HEK293 (cell line): ENCODE data around the gene CDCP1.

Experiments used
- CTCF ChIA-PET: fragments of 350-600 bp; formaldehyde crosslinking; extraction: SDS; loops from one replicate; lab custom pipeline; 2021; ENCODE audit warnings: antibody characterized with exemption; lab: Yijun Ruan, JAX
- POLR2A ChIA-PET: fragments of 300-600 bp; formaldehyde crosslinking; extraction: SDS; loops from one replicate; lab custom pipeline; 2020; ENCODE audit warnings: antibody characterized with exemption, inconsistent platforms; lab: Yijun Ruan, JAX
- H3K27ac ChIP-seq: fragments of 200-500 bp; sonication (Bioruptor generic); 2 replicates; pipeline ENCODE4 v1.5.1; 2014; ENCODE audit warnings: low read depth, low read length, control low read depth, inconsistent platforms; ENCODE audit errors: extremely low read depth
- H3K36me3 ChIP-seq, 2 experiments: fragments of 200-500 bp in 1 of 2; sonication (Bioruptor generic) in 1 of 2; 1 replicate in 1 of 2; 2 replicates in 1 of 2; pipeline ENCODE4 v1.5.1; 2014 to 2017; ENCODE audit warnings: inconsistent platforms in 2 of 2, low read length in 2 of 2; ENCODE audit not compliant: control insufficient read depth in 2 of 2, insufficient read depth in 1 of 2
- H3K4me1 ChIP-seq: fragments of 200-500 bp; sonication (Bioruptor generic); 2 replicates; pipeline ENCODE4 v1.5.1; 2014; ENCODE audit warnings: mild to moderate bottlenecking, low read length, inconsistent platforms; ENCODE audit not compliant: control insufficient read depth, insufficient read depth
- H3K4me3 ChIP-seq: 2 replicates; pipeline ENCODE4 v1.5.1; 2011; ENCODE audit warnings: low read depth, mild to moderate bottlenecking, control low read depth, low read length, moderate library complexity
- H3K9me3 ChIP-seq: fragments of 200-500 bp; sonication (Bioruptor generic); 2 replicates; pipeline ENCODE4 v1.5.1; 2014; ENCODE audit warnings: low read depth, low read length, inconsistent platforms; ENCODE audit not compliant: control insufficient read depth, insufficient read depth
- BCL11A ChIP-seq: fragments of 450-650 bp; formaldehyde crosslinking; IDR thresholded peaks from 2 replicates; pipeline ENCODE4 v1.5.1; 2016; ENCODE audit warnings: low read depth, missing biosample characterization, missing genetic modification characterization
- SP7 ChIP-seq: fragments of 450-650 bp; formaldehyde crosslinking; IDR thresholded peaks from 2 replicates; pipeline ENCODE4 v1.5.1; 2016; ENCODE audit warnings: missing biosample characterization, missing genetic modification characterization
- ZFP69B ChIP-seq: fragments of 450-650 bp; formaldehyde crosslinking; IDR thresholded peaks from 2 replicates; pipeline ENCODE4 v1.5.1; 2016; ENCODE audit warnings: missing biosample characterization, missing genetic modification characterization
- ZNF404 ChIP-seq: fragments of 450-650 bp; formaldehyde crosslinking; IDR thresholded peaks from 2 replicates; pipeline ENCODE4 v1.5.1; 2017; ENCODE audit warnings: missing biosample characterization, missing genetic modification characterization
- ZNF626 ChIP-seq: fragments of 450-650 bp; sonication (Bioruptor Pico); formaldehyde crosslinking; IDR thresholded peaks from 2 replicates; pipeline ENCODE4 v1.5.1; 2018; ENCODE audit warnings: missing biosample characterization, missing genetic modification characterization, inconsistent platforms
- ZNF707 ChIP-seq: fragments of 450-650 bp; formaldehyde crosslinking; IDR thresholded peaks from 2 replicates; pipeline ENCODE4 v1.5.1; 2016; ENCODE audit warnings: missing biosample characterization, missing genetic modification characterization
- TF ChIP-seq, protein P1 (sequence below): fragments of 450-650 bp; formaldehyde crosslinking; IDR thresholded peaks from 2 replicates; pipeline ENCODE4 v1.5.1; 2017; ENCODE audit warnings: missing biosample characterization, mild to moderate bottlenecking, missing genetic modification characterization, moderate library complexity
- TF ChIP-seq, protein P2 (sequence below): fragments of 450-650 bp; IDR thresholded peaks from 2 replicates; pipeline ENCODE4 v1.5.1; 2018; ENCODE audit warnings: missing biosample characterization, mild to moderate bottlenecking, missing genetic modification characterization
- TF ChIP-seq, protein P3 (sequence below): fragments of 450-650 bp; formaldehyde crosslinking; IDR thresholded peaks from 2 replicates; pipeline ENCODE4 v1.5.1; 2016; ENCODE audit warnings: missing biosample characterization, missing genetic modification characterization
- TF ChIP-seq, protein P4 (sequence below): fragments of 450-650 bp; formaldehyde crosslinking; IDR thresholded peaks from 2 replicates; pipeline ENCODE4 v1.5.1; 2017; ENCODE audit warnings: missing biosample characterization, missing genetic modification characterization
- TF ChIP-seq, protein P5 (sequence below): fragments of 450-650 bp; formaldehyde crosslinking; IDR thresholded peaks from 2 replicates; pipeline ENCODE4 v1.5.1; 2016; ENCODE audit warnings: missing biosample characterization, missing genetic modification characterization, borderline replicate concordance
- TF ChIP-seq, protein P6 (sequence below): fragments of 450-650 bp; formaldehyde crosslinking; IDR thresholded peaks from 2 replicates; pipeline ENCODE4 v1.5.1; 2017; ENCODE audit warnings: missing biosample characterization, missing genetic modification characterization

CDCP1 gene

DNA sequence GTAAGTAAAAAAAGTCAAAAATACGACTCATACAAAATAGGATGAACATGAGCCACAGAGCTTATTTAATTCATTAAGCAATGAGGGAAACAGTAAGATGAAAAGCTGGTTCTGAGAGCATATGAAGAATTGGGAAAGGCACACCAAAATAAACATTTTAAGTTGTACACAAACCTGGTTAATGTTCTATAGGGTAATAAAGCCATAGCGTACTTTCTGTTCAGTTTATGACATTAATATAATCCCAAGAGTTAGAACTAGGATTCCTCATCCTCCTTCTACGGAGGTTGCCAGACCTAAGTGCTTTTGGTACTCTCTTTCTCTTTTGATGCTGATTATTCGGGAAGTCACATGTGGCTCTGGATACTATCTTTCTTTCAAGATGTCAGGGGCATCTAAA, 78.7 kb downstream of the CDCP1 start (continued):
- TF ChIP-seq, protein P1, sequence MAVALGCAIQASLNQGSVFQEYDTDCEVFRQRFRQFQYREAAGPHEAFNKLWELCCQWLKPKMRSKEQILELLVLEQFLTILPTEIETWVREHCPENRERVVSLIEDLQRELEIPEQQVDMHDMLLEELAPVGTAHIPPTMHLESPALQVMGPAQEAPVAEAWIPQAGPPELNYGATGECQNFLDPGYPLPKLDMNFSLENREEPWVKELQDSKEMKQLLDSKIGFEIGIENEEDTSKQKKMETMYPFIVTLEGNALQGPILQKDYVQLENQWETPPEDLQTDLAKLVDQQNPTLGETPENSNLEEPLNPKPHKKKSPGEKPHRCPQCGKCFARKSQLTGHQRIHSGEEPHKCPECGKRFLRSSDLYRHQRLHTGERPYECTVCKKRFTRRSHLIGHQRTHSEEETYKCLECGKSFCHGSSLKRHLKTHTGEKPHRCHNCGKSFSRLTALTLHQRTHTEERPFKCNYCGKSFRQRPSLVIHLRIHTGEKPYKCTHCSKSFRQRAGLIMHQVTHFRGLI (tag by site-specific recombination): no peak
- TF ChIP-seq, protein P2, sequence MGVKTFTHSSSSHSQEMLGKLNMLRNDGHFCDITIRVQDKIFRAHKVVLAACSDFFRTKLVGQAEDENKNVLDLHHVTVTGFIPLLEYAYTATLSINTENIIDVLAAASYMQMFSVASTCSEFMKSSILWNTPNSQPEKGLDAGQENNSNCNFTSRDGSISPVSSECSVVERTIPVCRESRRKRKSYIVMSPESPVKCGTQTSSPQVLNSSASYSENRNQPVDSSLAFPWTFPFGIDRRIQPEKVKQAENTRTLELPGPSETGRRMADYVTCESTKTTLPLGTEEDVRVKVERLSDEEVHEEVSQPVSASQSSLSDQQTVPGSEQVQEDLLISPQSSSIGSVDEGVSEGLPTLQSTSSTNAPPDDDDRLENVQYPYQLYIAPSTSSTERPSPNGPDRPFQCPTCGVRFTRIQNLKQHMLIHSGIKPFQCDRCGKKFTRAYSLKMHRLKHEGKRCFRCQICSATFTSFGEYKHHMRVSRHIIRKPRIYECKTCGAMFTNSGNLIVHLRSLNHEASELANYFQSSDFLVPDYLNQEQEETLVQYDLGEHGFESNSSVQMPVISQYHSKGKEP (tag by site-specific recombination): no peak
- TF ChIP-seq ZFP69B (no peak), BCL11A (tag by site-specific recombination) (no peak)
- TF ChIP-seq, protein P3, sequence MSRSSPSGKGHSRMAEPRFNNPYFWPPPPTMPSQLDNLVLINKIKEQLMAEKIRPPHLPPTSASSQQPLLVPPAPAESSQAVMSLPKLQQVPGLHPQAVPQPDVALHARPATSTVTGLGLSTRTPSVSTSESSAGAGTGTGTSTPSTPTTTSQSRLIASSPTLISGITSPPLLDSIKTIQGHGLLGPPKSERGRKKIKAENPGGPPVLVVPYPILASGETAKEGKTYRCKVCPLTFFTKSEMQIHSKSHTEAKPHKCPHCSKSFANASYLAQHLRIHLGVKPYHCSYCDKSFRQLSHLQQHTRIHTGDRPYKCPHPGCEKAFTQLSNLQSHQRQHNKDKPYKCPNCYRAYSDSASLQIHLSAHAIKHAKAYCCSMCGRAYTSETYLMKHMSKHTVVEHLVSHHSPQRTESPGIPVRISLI: no peak

DNA sequence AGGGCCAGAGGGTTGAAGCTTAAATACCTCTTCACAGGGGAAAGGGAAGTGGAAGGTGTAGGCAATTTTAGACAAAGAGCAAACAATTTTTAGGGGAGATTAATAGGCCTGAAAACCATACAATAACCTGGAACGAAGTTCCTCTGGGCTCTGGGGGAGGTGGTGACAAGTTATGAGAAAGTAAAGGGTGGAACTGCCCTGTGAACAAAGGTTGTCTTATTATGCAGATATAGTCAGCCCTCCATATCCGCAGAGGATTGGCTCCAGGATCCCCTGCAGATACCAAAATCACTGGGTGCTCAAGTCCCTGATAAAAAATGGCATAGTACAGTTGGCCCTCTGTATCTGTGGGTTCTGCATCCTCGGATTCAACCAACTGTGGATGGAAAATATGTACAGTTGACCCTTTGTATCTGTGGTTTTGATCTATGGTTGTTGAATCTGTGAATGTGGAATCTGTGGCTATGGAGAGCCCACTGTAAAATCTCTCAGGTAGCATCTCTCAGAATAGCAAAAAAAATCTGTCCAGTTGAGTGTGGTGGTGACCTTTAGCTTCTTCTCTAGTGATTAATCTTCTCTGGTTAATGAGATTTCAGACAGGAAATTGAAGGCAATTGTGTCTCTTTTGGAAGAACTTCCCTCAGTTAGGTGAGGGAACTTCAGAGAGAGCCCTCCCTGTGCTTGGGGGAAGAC, 79.9 kb downstream of the CDCP1 start:
- H3K4me1 ChIP-seq: no peaks in the 10 kb centered on the region
- no peaks in the 10 kb centered on the region for H3K36me3 ChIP-seq
- H3K27ac ChIP-seq: no peak overlapping the region
- TF ChIP-seq ZNF626 (tag by site-specific recombination) (no peak), SP7 (no peak), ZNF707 (no peak), ZNF404 (tag by site-specific recombination) (no peak)
- TF ChIP-seq, protein P4, sequence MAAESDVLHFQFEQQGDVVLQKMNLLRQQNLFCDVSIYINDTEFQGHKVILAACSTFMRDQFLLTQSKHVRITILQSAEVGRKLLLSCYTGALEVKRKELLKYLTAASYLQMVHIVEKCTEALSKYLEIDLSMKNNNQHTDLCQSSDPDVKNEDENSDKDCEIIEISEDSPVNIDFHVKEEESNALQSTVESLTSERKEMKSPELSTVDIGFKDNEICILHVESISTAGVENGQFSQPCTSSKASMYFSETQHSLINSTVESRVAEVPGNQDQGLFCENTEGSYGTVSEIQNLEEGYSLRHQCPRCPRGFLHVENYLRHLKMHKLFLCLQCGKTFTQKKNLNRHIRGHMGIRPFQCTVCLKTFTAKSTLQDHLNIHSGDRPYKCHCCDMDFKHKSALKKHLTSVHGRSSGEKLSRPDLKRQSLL: no peak
- TF ChIP-seq, protein P5, sequence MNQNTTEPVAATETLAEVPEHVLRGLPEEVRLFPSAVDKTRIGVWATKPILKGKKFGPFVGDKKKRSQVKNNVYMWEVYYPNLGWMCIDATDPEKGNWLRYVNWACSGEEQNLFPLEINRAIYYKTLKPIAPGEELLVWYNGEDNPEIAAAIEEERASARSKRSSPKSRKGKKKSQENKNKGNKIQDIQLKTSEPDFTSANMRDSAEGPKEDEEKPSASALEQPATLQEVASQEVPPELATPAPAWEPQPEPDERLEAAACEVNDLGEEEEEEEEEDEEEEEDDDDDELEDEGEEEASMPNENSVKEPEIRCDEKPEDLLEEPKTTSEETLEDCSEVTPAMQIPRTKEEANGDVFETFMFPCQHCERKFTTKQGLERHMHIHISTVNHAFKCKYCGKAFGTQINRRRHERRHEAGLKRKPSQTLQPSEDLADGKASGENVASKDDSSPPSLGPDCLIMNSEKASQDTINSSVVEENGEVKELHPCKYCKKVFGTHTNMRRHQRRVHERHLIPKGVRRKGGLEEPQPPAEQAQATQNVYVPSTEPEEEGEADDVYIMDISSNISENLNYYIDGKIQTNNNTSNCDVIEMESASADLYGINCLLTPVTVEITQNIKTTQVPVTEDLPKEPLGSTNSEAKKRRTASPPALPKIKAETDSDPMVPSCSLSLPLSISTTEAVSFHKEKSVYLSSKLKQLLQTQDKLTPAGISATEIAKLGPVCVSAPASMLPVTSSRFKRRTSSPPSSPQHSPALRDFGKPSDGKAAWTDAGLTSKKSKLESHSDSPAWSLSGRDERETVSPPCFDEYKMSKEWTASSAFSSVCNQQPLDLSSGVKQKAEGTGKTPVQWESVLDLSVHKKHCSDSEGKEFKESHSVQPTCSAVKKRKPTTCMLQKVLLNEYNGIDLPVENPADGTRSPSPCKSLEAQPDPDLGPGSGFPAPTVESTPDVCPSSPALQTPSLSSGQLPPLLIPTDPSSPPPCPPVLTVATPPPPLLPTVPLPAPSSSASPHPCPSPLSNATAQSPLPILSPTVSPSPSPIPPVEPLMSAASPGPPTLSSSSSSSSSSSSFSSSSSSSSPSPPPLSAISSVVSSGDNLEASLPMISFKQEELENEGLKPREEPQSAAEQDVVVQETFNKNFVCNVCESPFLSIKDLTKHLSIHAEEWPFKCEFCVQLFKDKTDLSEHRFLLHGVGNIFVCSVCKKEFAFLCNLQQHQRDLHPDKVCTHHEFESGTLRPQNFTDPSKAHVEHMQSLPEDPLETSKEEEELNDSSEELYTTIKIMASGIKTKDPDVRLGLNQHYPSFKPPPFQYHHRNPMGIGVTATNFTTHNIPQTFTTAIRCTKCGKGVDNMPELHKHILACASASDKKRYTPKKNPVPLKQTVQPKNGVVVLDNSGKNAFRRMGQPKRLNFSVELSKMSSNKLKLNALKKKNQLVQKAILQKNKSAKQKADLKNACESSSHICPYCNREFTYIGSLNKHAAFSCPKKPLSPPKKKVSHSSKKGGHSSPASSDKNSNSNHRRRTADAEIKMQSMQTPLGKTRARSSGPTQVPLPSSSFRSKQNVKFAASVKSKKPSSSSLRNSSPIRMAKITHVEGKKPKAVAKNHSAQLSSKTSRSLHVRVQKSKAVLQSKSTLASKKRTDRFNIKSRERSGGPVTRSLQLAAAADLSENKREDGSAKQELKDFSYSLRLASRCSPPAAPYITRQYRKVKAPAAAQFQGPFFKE (tag by site-specific recombination): no peak
- TF ChIP-seq, protein P6, sequence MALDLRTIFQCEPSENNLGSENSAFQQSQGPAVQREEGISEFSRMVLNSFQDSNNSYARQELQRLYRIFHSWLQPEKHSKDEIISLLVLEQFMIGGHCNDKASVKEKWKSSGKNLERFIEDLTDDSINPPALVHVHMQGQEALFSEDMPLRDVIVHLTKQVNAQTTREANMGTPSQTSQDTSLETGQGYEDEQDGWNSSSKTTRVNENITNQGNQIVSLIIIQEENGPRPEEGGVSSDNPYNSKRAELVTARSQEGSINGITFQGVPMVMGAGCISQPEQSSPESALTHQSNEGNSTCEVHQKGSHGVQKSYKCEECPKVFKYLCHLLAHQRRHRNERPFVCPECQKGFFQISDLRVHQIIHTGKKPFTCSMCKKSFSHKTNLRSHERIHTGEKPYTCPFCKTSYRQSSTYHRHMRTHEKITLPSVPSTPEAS (tag by site-specific recombination): no peak
- POLR2A ChIA-PET: no interaction called here
- H3K9me3 ChIP-seq: no peaks in the 10 kb centered on the region
- CTCF ChIA-PET: interaction anchor here (1.1 kb wide), 1 partner anchor 25 kb away, joined by 3 read pairs; no protein-coding TSS in a partner anchor
- no peak overlapping the region for H3K4me3 ChIP-seq
